ENCODE results near the gene OSBPL5. TPM values are rescaled to one million over a fixed set of nuclear protein-coding genes. Genes with fewer than 3 reads are reported as not detected.

OSBPL5 gene
- total RNA-seq, 3 donors from 2014 or later (not counting 1 experiment from before 2014, with no cell fraction given): 375 to 522 (median 377) TPM

DNA sequence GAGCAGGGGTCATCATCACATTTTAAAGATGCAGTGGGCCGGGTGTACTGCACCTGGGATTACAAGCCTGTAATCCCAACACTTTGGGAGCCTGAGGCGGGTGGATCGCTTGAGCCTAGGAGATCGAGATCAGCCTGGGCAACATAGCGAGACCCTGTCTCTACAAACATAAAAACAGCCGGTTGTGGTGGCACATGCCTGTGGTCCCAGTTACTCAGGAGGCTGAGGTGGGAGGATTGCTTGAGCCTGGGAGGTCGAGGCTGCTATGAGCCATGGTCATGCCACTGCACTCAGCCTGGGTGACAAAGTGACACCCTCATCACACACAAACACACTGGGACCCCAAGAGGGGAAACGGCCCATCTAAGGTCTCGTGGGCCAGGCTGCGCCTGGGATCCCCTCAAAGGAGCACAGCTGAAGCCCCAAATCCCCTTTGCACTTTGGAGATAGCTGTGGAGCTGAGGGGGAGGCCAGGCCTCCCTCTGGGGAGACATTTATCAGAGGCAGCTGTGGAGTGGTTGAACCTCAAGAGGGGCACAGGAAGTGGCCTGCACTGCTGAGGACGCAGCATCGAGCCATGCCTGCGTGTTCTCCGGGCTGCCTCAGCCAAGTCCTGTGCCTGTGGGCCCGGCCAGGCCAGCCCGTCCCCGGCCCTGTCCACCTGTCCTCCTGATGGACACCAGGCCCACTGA, 27.5 kb downstream of the OSBPL5 start:
- intact Hi-C loops (cut with micrococcal nuclease): loop anchor here (2.0 kb wide), 2 partner anchors 17 to 25 kb away; no protein-coding TSS in a partner anchor
- ATAC-seq: peak; percentile 40 to 53 (median 40)
- H3K27ac ChIP-seq (ENCODE audit: low read length): peak overlapping the region; percentile 50
- H3K4me1 Mint-ChIP-seq: peaks cover 74 to 98% of the 10 kb centered on the region in 2 donors
- H3K9me3 Mint-ChIP-seq: no peaks in the 10 kb centered on the region
- TF ChIP-seq, protein P1, sequence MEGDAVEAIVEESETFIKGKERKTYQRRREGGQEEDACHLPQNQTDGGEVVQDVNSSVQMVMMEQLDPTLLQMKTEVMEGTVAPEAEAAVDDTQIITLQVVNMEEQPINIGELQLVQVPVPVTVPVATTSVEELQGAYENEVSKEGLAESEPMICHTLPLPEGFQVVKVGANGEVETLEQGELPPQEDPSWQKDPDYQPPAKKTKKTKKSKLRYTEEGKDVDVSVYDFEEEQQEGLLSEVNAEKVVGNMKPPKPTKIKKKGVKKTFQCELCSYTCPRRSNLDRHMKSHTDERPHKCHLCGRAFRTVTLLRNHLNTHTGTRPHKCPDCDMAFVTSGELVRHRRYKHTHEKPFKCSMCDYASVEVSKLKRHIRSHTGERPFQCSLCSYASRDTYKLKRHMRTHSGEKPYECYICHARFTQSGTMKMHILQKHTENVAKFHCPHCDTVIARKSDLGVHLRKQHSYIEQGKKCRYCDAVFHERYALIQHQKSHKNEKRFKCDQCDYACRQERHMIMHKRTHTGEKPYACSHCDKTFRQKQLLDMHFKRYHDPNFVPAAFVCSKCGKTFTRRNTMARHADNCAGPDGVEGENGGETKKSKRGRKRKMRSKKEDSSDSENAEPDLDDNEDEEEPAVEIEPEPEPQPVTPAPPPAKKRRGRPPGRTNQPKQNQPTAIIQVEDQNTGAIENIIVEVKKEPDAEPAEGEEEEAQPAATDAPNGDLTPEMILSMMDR (IDR thresholded peaks at IDR 0.05): no peak
- H3K27ac Mint-ChIP-seq: peak overlapping the region; percentile 90 to 93
- H3K4me1 ChIP-seq (ENCODE audit: control insufficient read depth, insufficient read depth, low read length): peaks cover 96% of the 10 kb centered on the region
- H3K9me3 ChIP-seq (ENCODE audit: control insufficient read depth, insufficient read depth, low read length): no peaks in the 10 kb centered on the region
- no peaks in the 10 kb centered on the region for H3K27me3 ChIP-seq (ENCODE audit: control insufficient read depth, insufficient read depth, low read length)
- H3K36me3 Mint-ChIP-seq: no peaks in the 10 kb centered on the region
- no peak overlapping the region for H3K4me3 ChIP-seq (ENCODE audit: low read length)
- H3K27me3 Mint-ChIP-seq (ENCODE audit: low read depth in 2 of 2): no peaks in the 10 kb centered on the region
- H3K36me3 ChIP-seq (ENCODE audit: control insufficient read depth, insufficient read depth, low read length): peaks cover 6% of the 10 kb centered on the region
- H3K4me3 Mint-ChIP-seq: peak overlapping the region; percentile 88
- DNase-seq: no peak
- WGBS (ENCODE audit: insufficient coverage): 42% methylated on average over 17 of the region's 17 CpGs

DNA sequence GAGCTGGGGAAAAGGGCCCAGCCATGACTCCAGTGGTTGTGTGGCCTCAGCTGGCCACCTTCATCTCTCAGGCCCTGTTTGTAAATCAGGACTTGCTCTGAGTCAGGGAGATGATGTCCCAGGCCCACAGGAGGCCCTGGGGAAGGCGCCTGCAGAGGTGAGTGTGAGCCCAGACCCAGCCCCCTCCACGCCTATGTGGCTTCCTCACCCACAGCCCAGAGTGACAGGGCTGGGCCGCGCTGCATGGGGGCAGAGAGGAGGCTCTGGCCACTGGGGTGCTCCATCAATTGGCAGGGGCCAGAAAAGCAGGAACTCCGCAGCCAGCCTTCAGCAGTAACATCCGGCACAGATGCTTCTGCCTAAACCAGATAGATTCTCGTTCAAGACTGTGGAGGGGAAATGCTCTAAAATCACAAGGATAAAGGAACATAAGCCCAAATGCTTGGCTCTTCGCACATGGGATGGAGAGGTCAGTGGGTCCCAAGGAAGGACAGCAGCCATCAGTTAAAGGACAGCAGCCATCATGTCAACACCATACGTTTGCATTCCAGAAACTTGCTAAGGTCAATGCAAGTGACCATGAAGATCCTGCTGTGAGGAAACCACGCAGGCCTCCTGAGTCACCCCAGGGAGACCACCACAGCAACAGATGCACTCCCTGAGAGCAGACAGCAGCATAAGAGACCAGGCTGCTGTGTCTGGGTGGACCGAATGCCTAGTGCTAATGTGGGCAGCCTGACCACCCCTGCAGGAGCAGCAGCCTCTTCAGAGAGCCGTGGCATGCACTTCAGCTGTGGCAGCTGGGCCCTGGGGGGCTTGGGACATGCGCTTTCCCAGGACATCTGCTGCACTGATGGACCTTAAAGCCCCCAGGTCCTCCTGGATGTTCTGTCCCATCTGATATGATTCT, 28.3 kb downstream of the OSBPL5 start:
- H3K4me3 ChIP-seq (ENCODE audit: low read length): no peak overlapping the region
- Mint-ChIP-seq H3K9me3 (peaks cover 0 to 2% of the 10 kb centered on the region in 2 donors), H3K4me1 (peaks cover 74 to 98% of the 10 kb centered on the region in 2 donors), H3K36me3 (no peaks in the 10 kb centered on the region), H3K4me3 (peak overlapping the region; percentile 88), H3K27ac (peak overlapping the region; percentile 90 to 93), H3K27me3 (ENCODE audit: low read depth in 2 of 2) (no peaks in the 10 kb centered on the region)
- WGBS (ENCODE audit: insufficient coverage): 45% methylated on average over 13 of the region's 13 CpGs
- H3K27me3 ChIP-seq (ENCODE audit: control insufficient read depth, insufficient read depth, low read length): no peaks in the 10 kb centered on the region
- TF ChIP-seq, protein P1 (IDR thresholded peaks at IDR 0.05): no peak
- ATAC-seq (peak; percentile 68 to 80 (median 73)), DNase-seq (peak; percentile 53 to 63)
- H3K4me1 ChIP-seq (ENCODE audit: control insufficient read depth, insufficient read depth, low read length): peaks cover 99% of the 10 kb centered on the region
- H3K36me3 ChIP-seq (ENCODE audit: control insufficient read depth, insufficient read depth, low read length): peaks cover 4% of the 10 kb centered on the region
- intact Hi-C loops (cut with micrococcal nuclease): loop anchor here (2.0 kb wide), 2 partner anchors 18 to 26 kb away; no protein-coding TSS in a partner anchor
- no peaks in the 10 kb centered on the region for H3K9me3 ChIP-seq (ENCODE audit: control insufficient read depth, insufficient read depth, low read length)
- H3K27ac ChIP-seq (ENCODE audit: low read length): peak overlapping the region; percentile 61

DNA sequence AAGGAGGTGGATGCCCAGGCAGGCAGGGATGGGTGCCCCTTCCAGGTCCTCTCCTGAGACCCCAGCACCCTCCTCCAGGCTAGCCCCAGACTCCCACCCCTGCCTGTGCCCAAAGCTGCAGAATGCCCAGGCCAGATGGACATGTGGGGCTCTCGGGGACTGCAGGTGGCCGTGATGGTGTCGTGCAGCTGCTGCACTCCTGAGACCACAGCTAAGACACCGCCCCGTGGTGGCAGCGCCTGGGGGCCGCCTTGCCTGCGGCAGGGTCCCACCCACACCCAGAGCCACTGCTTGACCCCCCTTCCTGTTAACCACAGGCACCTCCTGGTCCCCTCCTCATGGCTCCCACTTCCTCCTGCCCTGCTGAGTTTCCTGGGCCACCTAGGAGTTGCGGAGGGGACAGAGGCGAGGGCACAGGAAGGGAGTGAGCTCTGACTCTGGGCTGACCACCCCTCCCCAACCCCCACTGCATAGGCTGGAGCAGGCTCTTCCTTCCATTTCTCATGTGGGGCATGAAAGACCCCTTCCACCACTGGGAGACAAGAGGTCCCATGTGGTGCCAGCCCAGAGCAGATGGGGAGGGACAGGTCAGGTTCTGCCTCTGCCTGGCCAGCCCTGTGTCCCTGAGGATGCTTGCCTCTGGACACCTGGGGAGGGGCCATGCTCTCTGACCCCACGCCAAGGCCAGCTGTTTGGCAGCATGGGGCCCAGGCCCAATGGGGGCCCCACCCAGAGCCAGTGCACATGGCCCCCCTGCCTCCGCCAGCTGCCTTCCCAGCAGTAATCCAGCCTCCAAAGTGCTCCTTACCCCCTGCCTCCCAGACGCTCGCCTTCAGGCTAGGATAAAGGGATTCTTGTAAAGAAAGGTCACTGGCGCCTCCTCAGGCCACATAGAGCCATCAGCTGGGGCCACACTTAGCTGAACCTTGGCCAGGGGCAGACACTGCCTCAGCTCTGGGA, 29.3 kb downstream of the OSBPL5 start:
- Histone ChIP-seq H3K4me3 (ENCODE audit: low read length) (peak overlapping the region; percentile 14), H3K27me3 (ENCODE audit: control insufficient read depth, insufficient read depth, low read length) (no peaks in the 10 kb centered on the region), H3K9me3 (ENCODE audit: control insufficient read depth, insufficient read depth, low read length) (no peaks in the 10 kb centered on the region), H3K4me1 (ENCODE audit: control insufficient read depth, insufficient read depth, low read length) (peaks cover 94% of the 10 kb centered on the region), H3K27ac (ENCODE audit: low read length) (peak overlapping the region; percentile 61), H3K36me3 (ENCODE audit: control insufficient read depth, insufficient read depth, low read length) (peaks cover 4% of the 10 kb centered on the region)
- Mint-ChIP-seq H3K4me3 (peak overlapping the region; percentile 88), H3K27me3 (ENCODE audit: low read depth in 2 of 2) (no peaks in the 10 kb centered on the region), H3K9me3 (peaks cover 0 to 4% of the 10 kb centered on the region in 2 donors), H3K36me3 (no peaks in the 10 kb centered on the region), H3K27ac (peak overlapping the region; percentile 90 to 93), H3K4me1 (peaks cover 72 to 98% of the 10 kb centered on the region in 2 donors)
- peak in 1 of 2 donors; percentile 49 for DNase-seq
- ATAC-seq: peak; percentile 34 to 51 (median 42)
- 22% methylated on average over 15 of the region's 15 CpGs for WGBS (ENCODE audit: insufficient coverage)
- TF ChIP-seq, protein P1 (IDR thresholded peaks at IDR 0.05): no peak
- intact Hi-C loops (cut with micrococcal nuclease): loop anchor here (2.0 kb wide), 2 partner anchors 19 to 27 kb away; no protein-coding TSS in a partner anchor
